Lower leg skin (tissue), 3 donors: ENCODE results near the gene SSH2.

ENCODE experiments used
- POLR2A ChIP-seq, 2 donors: fragments of 450-650 bp; IDR thresholded peaks; one replicate each; pipeline ENCODE4 v1.6.1; 2016 to 2017; ENCODE audit warnings: antibody characterized with exemption in 2 of 2, mild to moderate bottlenecking in 1 of 2, moderate library complexity in 1 of 2
- TF ChIP-seq, protein P1 (sequence below), 3 donors: fragments of 450-650 bp; IDR thresholded peaks; one replicate each; pipeline ENCODE4 v1.5.1; 2016; ENCODE audit warnings: antibody characterized with exemption in 3 of 3, mild to moderate bottlenecking in 3 of 3, moderate library complexity in 2 of 3

DNA sequence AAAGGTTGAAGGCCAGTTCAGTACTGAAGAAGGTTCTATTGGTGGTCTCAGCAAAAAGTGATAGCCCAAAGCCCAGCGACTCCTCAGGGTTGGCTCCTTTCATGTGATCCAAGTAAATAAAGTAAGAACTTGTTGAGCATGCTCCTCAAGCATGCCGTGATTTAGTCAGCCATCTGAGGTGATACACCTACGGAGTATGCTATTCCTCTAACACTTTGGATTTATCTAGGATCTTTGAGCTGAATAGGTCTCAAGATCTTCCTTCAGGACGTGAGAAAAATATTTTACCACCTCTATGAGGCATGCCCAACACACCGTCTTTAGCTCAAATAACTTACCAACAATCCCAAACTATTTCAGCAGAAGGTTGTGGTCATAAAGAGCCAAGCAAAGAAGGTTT, 154.0 kb downstream of the SSH2 start:
- TF ChIP-seq, protein P1, sequence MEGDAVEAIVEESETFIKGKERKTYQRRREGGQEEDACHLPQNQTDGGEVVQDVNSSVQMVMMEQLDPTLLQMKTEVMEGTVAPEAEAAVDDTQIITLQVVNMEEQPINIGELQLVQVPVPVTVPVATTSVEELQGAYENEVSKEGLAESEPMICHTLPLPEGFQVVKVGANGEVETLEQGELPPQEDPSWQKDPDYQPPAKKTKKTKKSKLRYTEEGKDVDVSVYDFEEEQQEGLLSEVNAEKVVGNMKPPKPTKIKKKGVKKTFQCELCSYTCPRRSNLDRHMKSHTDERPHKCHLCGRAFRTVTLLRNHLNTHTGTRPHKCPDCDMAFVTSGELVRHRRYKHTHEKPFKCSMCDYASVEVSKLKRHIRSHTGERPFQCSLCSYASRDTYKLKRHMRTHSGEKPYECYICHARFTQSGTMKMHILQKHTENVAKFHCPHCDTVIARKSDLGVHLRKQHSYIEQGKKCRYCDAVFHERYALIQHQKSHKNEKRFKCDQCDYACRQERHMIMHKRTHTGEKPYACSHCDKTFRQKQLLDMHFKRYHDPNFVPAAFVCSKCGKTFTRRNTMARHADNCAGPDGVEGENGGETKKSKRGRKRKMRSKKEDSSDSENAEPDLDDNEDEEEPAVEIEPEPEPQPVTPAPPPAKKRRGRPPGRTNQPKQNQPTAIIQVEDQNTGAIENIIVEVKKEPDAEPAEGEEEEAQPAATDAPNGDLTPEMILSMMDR (IDR thresholded peaks at IDR 0.05): no peak
- TF ChIP-seq POLR2A (IDR thresholded peaks at IDR 0.05): no peak
